ENCODE measurements around the gene EMC6.
A peak's percentile ranks its signal among the peaks of the same experiment; 100 is the strongest.

EMC6 gene

GRCh38 chr17:3663102-3664011 lies 5.3 kb upstream of the EMC6 start:
- H3K27me3 ChIP-seq, result no peaks in the 10 kb centered on the region
- H3K4me3 ChIP-seq (ENCODE audit: low read depth in 1 of 2, low read length in 1 of 2), result no peak overlapping the region
- H3K9me3 ChIP-seq, result no peaks in the 10 kb centered on the region
- peaks cover 8 to 11% of the 10 kb centered on the region in 2 experiments for H3K4me1 ChIP-seq (ENCODE audit: control insufficient read depth in 1 of 2, insufficient read depth in 1 of 2, low read depth in 1 of 2, low read length in 1 of 2)
- H3K27ac ChIP-seq, result no peak overlapping the region
- peaks cover 25% of the 10 kb centered on the region for H3K36me3 ChIP-seq
- TF ChIP-seq CTCF (IDR thresholded peaks at IDR 0.05), result no peak

DNA sequence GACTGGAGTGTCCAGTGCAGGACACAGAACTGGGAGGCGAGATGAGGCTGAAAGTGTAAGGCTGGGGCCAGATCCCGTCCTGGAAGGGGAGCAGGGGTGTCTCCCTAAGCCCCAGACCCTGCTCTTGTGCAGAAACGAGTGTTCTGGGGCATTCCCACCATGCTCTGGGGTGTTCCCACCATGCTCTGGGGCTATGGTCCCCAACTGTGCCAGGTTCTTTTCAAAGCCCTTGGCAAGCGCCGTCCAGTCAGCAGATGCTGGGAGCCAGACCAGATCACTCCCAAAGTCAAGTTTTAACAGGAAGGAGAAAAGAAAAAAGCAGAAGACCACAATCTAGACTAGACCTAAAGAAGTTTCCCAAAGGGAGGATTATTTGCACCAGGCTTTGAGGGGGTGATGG lies 2.8 kb upstream of the EMC6 start:
- Histone ChIP-seq H3K27ac (no peak overlapping the region), H3K4me1 (ENCODE audit: control insufficient read depth in 1 of 2, insufficient read depth in 1 of 2, low read depth in 1 of 2, low read length in 1 of 2) (peaks cover 15 to 21% of the 10 kb centered on the region in 2 experiments)
- TF ChIP-seq CTCF (IDR thresholded peaks at IDR 0.05), result no peak

DNA sequence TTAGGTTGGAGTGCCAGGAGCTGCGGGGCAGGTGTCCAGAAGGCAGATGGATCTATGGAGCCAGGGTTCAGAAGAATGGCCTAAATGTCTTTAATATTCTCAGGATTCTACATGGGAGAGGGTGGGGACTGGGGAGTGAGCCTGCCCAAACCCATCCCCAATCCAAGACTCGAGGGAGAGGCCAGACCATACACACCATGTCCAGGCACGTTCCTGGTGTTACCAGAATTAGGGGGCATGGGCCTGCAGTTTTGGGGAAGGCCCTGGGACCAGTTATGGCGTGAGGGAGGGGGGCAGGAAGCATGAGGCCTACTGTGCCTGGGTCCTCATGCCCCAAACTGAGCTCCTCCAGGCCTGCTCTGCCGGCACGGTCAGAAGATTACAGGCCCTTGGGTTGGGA lies 2.1 kb upstream of the EMC6 start:
- Histone ChIP-seq H3K36me3 (peaks cover 8% of the 10 kb centered on the region), H3K4me1 (ENCODE audit: control insufficient read depth in 1 of 2, insufficient read depth in 1 of 2, low read depth in 1 of 2, low read length in 1 of 2) (peaks cover 15 to 21% of the 10 kb centered on the region in 2 experiments), H3K27ac (no peak overlapping the region), H3K4me3 (ENCODE audit: low read depth in 1 of 2, low read length in 1 of 2) (no peak overlapping the region), H3K9me3 (no peaks in the 10 kb centered on the region), H3K27me3 (no peaks in the 10 kb centered on the region)
- no peak for TF ChIP-seq CTCF (IDR thresholded peaks at IDR 0.05)

More for the DNA sequence above, 2.8 kb upstream of the EMC6 start:
- no peaks in the 10 kb centered on the region for H3K27me3 ChIP-seq
- H3K4me3 ChIP-seq (ENCODE audit: low read depth in 1 of 2, low read length in 1 of 2), result no peak overlapping the region
- H3K36me3 ChIP-seq, result peaks cover 11% of the 10 kb centered on the region
- H3K9me3 ChIP-seq, result no peaks in the 10 kb centered on the region

- H3K9me3 ChIP-seq, result no peaks in the 10 kb centered on the region
- H3K4me1 ChIP-seq (ENCODE audit: control insufficient read depth in 1 of 2, insufficient read depth in 1 of 2, low read depth in 1 of 2, low read length in 1 of 2), result peaks cover 15 to 21% of the 10 kb centered on the region in 2 experiments
- H3K4me3 ChIP-seq (ENCODE audit: low read depth in 1 of 2, low read length in 1 of 2), result peak overlapping the region; percentile 74 to 94
- peak overlapping the region; percentile 77 for H3K27ac ChIP-seq
- H3K36me3 ChIP-seq, result peaks cover 6% of the 10 kb centered on the region
- no peaks in the 10 kb centered on the region for H3K27me3 ChIP-seq
- no peak for TF ChIP-seq CTCF (IDR thresholded peaks at IDR 0.05)
These were observed 990 bp upstream of the EMC6 start for GRCh38 chr17:3667366-3668278.

DNA sequence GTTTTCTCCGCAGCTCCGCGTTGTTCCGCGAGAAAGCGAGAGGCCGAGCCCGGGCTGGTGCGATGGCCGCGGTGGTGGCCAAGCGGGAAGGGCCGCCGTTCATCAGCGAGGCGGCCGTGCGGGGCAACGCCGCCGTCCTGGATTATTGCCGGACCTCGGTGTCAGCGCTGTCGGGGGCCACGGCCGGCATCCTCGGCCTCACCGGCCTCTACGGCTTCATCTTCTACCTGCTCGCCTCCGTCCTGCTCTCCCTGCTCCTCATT lies 404 bp downstream of the EMC6 start:
- Histone ChIP-seq H3K4me3 (ENCODE audit: low read depth in 1 of 2, low read length in 1 of 2) (peak overlapping the region; percentile 74 to 94), H3K27ac (peak overlapping the region; percentile 77), H3K4me1 (ENCODE audit: control insufficient read depth in 1 of 2, insufficient read depth in 1 of 2, low read depth in 1 of 2, low read length in 1 of 2) (peaks cover 15 to 21% of the 10 kb centered on the region in 2 experiments), H3K9me3 (no peaks in the 10 kb centered on the region), H3K36me3 (peaks cover 6% of the 10 kb centered on the region), H3K27me3 (no peaks in the 10 kb centered on the region)
- no peak for TF ChIP-seq CTCF (IDR thresholded peaks at IDR 0.05)

All from neutrophil (primary cell).